Right ventricle myocardium inferior (tissue), 1 donor: ENCODE data around the gene TMEM187. TPM values are rescaled to one million over a fixed set of nuclear protein-coding genes. Genes with fewer than 3 reads are reported as not detected.
A peak's percentile ranks its signal among the peaks of the same experiment; 100 is the strongest.
"Not testable (repeated sequence)": the region's sequence is repeated elsewhere in the genome, so short reads cannot be mapped to it uniquely, and the experiment has no call there.

Experiments
- ATAC-seq: fragments of 200-7000 bp; cut with Tn5 transposase; one replicate; pipeline ENCODE4 v1.9.1; 2020; ENCODE audit warnings: mild to moderate bottlenecking, moderate library complexity
- DNase-seq: peaks from one replicate; pipeline ENCODE4 v3.0.0; 2021; ENCODE audit errors: missing footprints
- intact Hi-C: fragments of 100-400 bp; cut with DNase I; formaldehyde crosslinking; loops from one replicate; pipeline ENCODE4 v1.11.0; 2022
- total RNA-seq: library from RNA; stranded (reverse); fragmentation: NEBNext Ultra II Directional; extraction: Animal tissue kit (Norgen Biotek cat#: 25700); gene quantifications from one replicate; pipeline ENCODE4 v1.2.1, GENCODE V29; 2021
- donor health status: DM: no; HTN: yes; CAD: no; lungs with severe emphysema.

TMEM187 gene
- total RNA-seq, 1 donor from 2014 or later = 6.9 TPM

DNA sequence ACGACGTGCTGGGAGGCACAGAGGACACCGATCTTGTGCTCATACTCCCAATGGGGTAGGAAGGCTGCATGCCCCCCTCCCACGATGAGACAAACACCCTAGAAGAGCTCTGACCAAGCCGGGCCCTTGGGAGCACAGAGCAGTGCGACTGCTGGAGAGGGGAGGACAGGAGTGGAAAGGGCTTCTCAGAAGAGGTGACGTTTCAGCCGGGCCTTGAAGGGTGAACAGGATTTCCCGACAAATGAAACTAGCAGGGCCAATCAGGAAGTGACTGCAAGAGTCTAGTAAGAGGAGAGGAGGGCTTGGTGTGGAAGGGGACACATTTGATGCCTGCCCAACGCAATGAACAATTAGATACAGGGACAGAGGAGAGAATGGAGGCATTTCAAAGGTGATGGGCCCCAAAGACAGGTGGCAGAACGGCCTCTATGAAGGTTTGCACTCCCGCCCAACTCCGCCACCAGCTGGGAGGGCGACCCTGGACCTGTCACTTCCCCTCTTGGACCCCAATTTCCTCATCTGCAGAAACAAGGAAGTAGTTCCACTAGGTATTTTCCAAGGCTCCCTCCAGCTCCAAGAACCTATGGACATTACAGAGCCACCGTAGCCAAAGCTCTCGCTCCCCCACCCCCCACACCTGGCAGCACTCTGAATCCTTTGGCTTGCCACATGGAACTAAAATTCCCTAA lies 4.9 kb upstream of the TMEM187 start:
- no peak for DNase-seq
- intact Hi-C loops = no loop called here
- ATAC-seq = no peak

GRCh38 chrX:153968255-153968654 lies 4.3 kb upstream of the TMEM187 start:
- no peak for DNase-seq
- intact Hi-C loops = no loop called here
- ATAC-seq = no peak

DNA sequence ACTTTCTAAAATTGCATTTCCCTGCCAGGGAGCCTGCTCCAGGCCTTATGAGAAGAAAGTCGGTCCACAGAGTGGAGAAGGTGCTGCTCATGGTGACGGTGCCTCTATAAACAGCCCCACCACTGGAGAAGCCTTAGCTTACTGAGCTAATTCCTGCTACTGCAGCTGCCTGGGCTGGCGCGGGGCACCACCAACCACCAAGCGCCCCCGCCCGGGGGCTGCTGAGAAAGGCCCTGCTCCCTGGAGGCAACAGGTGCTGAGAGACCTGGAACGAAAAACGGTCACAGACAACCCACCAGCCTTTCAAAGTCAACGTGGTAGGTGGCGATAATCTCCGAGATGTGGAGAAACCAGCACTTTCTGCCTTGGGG lies 3.8 kb upstream of the TMEM187 start:
- intact Hi-C loops = no loop called here
- ATAC-seq = no peak
- DNase-seq = no peak

DNA sequence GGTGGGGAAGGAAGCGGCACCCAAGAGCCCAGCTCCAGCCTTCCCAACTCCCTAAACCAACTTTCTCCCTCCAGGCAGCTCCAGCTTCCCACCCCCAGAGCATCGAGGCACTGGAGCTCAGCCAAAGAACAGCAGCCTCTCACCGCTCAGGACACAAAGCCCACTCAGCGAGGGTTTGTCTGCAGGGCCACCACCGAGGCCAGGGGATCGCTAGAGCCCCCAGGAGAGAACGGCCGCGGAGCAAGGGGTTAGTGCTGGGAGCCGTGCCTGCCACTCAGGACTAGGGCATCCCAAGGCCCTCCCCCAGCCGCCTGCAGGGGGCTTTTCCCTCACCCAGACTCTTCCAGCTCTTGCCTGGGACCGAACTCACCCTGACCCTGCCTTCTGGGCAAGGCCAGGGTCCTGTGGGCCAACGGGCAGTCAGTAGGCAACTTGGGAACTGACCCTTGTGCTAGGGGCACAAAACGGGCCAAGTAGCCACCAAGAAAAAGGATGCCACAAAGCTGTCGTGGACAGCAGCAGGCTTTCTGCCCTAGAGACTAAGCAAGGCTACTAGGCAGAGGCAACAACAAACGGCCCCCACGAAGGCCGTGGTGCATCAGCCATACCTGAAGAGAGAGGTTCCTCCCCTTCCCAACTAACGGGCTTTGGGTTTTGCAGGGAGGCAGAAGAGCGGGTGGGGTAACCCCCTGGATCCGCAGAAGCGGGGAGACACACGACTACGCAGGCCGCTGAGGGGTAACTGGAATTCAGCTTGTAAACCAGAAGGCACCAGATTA lies 3.2 kb upstream of the TMEM187 start:
- ATAC-seq = no peak
- no peak for DNase-seq
- intact Hi-C loops = no loop called here

DNA sequence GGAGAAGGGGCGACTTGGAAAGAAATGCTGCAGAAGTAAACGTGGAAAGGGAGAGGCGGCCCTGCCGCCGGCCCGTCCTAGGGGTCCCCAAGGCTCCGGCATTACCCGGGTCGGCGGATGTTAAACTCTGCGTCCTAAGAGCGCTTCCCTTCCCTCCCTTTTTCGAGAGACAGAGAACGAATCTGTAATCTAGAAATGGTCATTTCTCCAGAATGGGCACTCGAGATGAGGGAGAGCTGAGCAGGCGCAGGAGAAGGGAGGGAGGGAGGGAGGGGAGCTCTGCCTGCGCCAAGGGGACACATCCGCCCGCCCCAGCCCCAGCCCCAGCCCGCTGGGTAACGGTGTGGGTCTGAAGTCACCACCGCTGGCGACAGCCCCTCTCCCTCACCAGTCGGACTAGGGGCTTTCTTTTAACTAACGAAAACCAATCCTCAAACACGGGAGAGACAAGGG lies 2.6 kb upstream of the TMEM187 start:
- no peak for DNase-seq
- ATAC-seq = no peak
- intact Hi-C loops = loop anchor here (10.0 kb wide), 2 partner anchors 405 to 775 kb away; partner anchors contain the start of genes EMD and FLNA

GRCh38 chrX:153970357-153971123 lies 2.0 kb upstream of the TMEM187 start:
- intact Hi-C loops = loop anchor here (10.0 kb wide), 2 partner anchors 404 to 774 kb away; partner anchors contain the start of genes EMD and FLNA
- ATAC-seq (peak; percentile 17), DNase-seq (peak; percentile 71)

DNA sequence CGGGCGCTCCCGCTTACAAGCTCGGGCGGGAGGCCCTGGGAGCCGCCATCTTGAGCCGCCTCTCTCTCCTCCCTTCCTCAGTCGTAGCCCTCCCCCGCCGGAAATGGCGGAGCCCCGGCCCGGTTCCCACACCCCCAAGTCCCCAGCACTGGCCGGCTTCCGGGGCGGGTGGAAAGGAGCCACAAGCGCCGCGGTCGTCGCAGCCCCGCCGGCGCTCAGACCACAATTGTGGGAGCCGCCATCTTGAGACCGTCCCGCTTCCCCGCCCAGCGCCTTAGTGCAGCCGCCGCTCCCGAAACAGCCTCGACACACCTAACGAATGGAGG lies 1.5 kb upstream of the TMEM187 start:
- DNase-seq = peak; percentile 94
- intact Hi-C loops = loop anchor here (10.0 kb wide), 2 partner anchors 404 to 774 kb away; partner anchors contain the start of genes EMD and FLNA
- peak; percentile 79 for ATAC-seq

GRCh38 chrX:153971450-153972367 lies 845 bp upstream of the TMEM187 start, which contains the start of gene HCFC1:
HCFC1 (minus strand) TSS chrX:153971818; CDS start chrX:153970840, 978 bp downstream.
- ATAC-seq = peak; percentile 78
- DNase-seq = peak; percentile 96
- intact Hi-C loops = loop anchor here (10.0 kb wide), 2 partner anchors 403 to 773 kb away; partner anchors contain the start of genes EMD and FLNA

DNA sequence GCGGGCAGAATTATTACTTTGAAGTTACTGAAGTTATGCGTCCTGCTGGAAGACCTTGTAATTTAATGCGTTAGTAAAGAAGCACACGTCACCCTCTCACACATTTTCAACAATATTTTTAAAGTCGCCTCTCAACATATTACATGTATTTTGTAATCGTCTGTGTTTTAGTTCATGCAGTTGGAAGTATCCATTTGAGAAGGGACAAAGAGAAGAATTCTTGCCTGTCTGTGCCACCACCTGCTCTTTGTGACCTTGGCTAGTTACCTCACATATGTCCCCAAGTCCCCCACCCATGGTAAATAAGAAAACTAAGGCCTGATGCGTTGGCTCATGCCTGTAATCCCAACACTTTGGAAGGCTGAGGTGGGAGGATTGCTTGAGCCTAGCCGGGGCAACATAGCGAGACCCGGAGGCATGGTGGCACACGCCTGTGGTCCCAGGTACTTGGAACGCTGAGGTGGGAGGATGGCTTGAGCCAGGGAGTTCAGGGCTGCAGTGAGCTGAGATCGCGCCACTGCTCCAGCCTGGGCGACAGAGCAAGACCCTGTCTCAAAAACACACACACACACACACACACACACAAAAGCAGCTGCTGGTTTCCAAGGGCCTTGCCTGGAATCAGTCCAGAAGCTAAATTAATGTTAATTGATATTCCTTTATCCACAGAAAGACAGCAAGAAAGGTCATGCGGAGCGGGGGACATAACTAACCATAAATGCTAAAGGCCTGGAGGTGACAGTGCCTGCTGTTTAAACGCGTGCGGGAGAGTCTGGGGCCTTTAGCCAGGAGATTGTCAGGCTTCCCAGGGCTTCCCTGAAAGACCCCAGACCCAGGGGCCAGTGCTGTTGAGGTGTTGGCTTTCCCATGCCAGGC lies 811 bp downstream of the TMEM187 start:
- DNase-seq (no peak), ATAC-seq (no peak)
- intact Hi-C loops = loop anchor here (10.0 kb wide), 2 partner anchors 401 to 771 kb away; partner anchors contain the start of genes EMD and FLNA

- DNase-seq (no peak), ATAC-seq (no peak)
- intact Hi-C loops = loop anchor here (10.0 kb wide), 2 partner anchors 401 to 771 kb away; partner anchors contain the start of genes EMD and FLNA
Measured at GRCh38 chrX:153974003-153974725, 1.6 kb downstream of the TMEM187 start.

DNA sequence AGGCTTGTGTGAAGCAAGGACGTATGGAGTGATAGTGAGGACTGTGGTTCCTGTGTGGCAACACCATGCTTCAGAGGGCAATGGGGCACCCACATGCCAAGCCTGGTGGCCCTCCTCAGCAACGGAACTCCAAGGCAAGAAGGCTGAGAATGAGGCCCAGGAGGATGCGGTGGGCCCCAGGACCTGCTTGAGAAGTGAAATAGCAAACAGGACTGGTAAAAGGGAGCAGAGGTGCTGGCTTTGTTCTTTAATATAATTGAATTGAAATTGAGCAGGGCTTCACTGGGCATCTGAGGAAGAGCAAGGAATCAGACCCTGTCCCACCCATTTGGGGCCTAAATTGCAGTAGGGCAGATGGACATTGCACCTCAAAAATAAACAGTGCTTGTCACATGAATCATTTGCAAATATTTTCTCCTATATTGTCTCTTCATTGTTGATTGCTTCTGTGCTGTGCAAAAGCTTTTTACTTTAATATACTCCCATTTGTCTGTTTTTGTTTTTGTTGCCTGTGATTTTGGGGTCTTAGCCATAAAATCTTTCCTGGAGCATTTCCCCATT lies 2.3 kb downstream of the TMEM187 start:
- intact Hi-C loops = loop anchor here (10.0 kb wide), 2 partner anchors 400 to 770 kb away; partner anchors contain the start of genes EMD and FLNA
- DNase-seq (no peak), ATAC-seq (no peak)

DNA sequence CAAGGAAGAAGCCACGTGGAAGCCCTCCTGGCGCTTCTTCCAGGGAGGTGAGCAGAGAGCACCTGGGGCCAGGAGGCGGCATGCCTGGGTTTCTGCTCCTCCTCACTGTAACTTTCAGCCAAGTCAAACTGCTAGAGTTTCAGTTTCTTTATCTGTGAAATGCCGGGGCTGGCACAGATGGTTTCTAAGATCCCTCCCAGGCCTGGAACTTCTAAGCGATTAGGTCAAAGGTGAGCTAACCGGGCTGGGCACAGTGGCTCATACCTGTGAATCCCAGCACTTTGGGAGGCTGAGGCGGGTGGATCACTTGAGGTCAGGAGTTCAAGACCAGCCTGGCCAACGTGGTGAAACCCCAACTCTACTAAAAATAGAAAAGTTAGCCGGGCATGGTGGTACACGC lies 7.8 kb downstream of the TMEM187 start:
- intact Hi-C loops, DNase-seq, ATAC-seq: not testable (repeated sequence)

DNA sequence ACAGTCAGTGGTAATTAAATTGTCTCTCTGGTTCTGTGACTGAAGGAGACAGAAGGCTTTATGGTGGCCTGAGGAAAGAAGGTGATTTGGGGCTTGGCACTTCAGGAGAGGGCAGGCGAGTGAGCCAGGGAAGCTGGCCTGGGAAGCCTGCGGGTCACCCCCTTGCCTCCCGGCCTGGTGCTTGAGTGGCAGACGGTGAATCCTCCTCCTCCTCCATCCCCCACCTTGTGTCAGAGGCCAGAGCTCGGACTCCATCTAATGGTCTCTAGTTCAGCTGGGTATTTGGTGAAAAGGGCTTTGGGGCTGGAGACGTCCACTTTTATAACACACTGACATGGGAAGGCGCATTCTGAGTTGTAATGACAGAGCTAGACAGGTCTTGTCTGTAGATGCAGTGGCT lies 8.7 kb downstream of the TMEM187 start:
- ATAC-seq (no peak), DNase-seq (no peak)
- intact Hi-C loops = no loop called here

- ATAC-seq (peak; percentile 42), DNase-seq (peak; percentile 72)
- intact Hi-C loops = no loop called here
Measured at GRCh38 chrX:153981771-153982533, 9.4 kb downstream of the TMEM187 start.

GRCh38 chrX:153983321-153983801 lies 10.8 kb downstream of the TMEM187 start:
- no peak for ATAC-seq
- no peak for DNase-seq
- intact Hi-C loops = no loop called here
